ENCODE data around the gene NHSL1.

The NHSL1 gene

GRCh38 chr6:138421089-138421488, 78.2 kb downstream of the NHSL1 start:
- H2BK12ac ChIP-seq (ENCODE audit: low read length) = no peak overlapping the region
- H2AK5ac ChIP-seq (ENCODE audit: low read depth, low read length) = no peak overlapping the region
- H3K14ac ChIP-seq (ENCODE audit: low read length) = no peak overlapping the region
- H2BK120ac ChIP-seq (ENCODE audit: low read depth, low read length) = no peak overlapping the region
- H3K4me2 ChIP-seq (ENCODE audit: insufficient read depth, low read length, poor library complexity, severe bottlenecking) = no peak overlapping the region
- H3K36me3 ChIP-seq (replicated peaks in 1 of 2; ENCODE audit: control insufficient read depth in 2 of 2, insufficient read depth in 2 of 2, low read length in 2 of 2) = peaks cover 15 to 70% of the 10 kb centered on the region in 2 donors
- WGBS, 2 donors (ENCODE audit: extremely low coverage in 2 of 2, insufficient read length in 2 of 2, insufficient replicate concordance in 1 of 2) = no CpG with 5 or more reads among the region's 6 CpGs
- no peak overlapping the region for H4K91ac ChIP-seq (ENCODE audit: low read depth, low read length, poor library complexity)
- H2AFZ ChIP-seq (ENCODE audit: low read length) = no peak overlapping the region
- H2BK5ac ChIP-seq (ENCODE audit: low read length) = no peak overlapping the region
- peaks cover 0 to 5% of the 10 kb centered on the region in 2 donors for H3K9me3 ChIP-seq (replicated peaks in 1 of 2; ENCODE audit: control insufficient read depth in 2 of 2, insufficient read depth in 1 of 2, low read depth in 1 of 2, low read length in 2 of 2)
- H3K27ac ChIP-seq (replicated peaks; ENCODE audit: low read length) = no peak overlapping the region
- H3K9ac ChIP-seq (ENCODE audit: low read depth, low read length, poor library complexity) = no peak overlapping the region
- H3K4me3 ChIP-seq (ENCODE audit: low read length in 2 of 2) = no peak overlapping the region
- H3K18ac ChIP-seq (ENCODE audit: low read length) = no peak overlapping the region
- H2BK15ac ChIP-seq (ENCODE audit: low read length) = no peak overlapping the region
- no peak overlapping the region for H3K23ac ChIP-seq (ENCODE audit: low read depth, low read length, poor library complexity)
- no peak overlapping the region for H3K4ac ChIP-seq (ENCODE audit: low read length)
- H4K8ac ChIP-seq (ENCODE audit: low read depth, low read length) = no peak overlapping the region
- H3K27me3 ChIP-seq (ENCODE audit: control insufficient read depth in 3 of 3, insufficient read depth in 3 of 3, low read depth in 1 of 3, low read length in 3 of 3) = no peaks in the 10 kb centered on the region
- H3K79me1 ChIP-seq (ENCODE audit: low read depth, low read length) = no peaks in the 10 kb centered on the region
- no peak for DNase-seq (ENCODE audit: low spot score)
- H3K4me1 ChIP-seq (ENCODE audit: control insufficient read depth in 2 of 2, insufficient read depth in 1 of 2, low read depth in 1 of 2, low read length in 2 of 2) = peaks cover 0 to 6% of the 10 kb centered on the region in 2 donors

DNA sequence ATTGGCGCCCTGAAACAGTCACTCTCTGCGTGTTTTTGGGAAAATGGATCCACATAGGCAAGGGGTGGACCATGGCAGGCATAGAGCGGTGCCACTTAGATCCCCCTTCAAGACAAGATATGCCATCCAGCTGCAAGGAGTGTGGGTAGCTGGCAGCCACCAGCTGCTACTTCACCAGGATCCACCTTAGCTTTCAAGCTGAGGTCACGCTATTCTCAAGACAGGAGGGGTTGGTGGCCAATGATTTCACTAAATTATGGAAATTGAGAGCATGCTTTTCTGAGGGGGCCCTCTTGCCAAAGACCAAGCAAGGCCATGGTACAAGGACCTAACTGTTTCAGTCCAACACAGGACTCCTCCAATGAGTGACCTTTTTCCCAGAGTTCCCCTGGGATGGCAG, 78.9 kb downstream of the NHSL1 start:
- no peak overlapping the region for H3K18ac ChIP-seq (ENCODE audit: low read length)
- no peak for DNase-seq (ENCODE audit: low spot score)
- no peaks in the 10 kb centered on the region for H3K79me1 ChIP-seq (ENCODE audit: low read depth, low read length)
- no peak overlapping the region for H3K4me2 ChIP-seq (ENCODE audit: insufficient read depth, low read length, poor library complexity, severe bottlenecking)
- no CpG with 5 or more reads among the region's 4 CpGs for WGBS, 2 donors (ENCODE audit: extremely low coverage in 2 of 2, insufficient read length in 2 of 2, insufficient replicate concordance in 1 of 2)
- no peak overlapping the region for H3K9ac ChIP-seq (ENCODE audit: low read depth, low read length, poor library complexity)
- H2AK5ac ChIP-seq (ENCODE audit: low read depth, low read length) = no peak overlapping the region
- H3K36me3 ChIP-seq (replicated peaks in 1 of 2; ENCODE audit: control insufficient read depth in 2 of 2, insufficient read depth in 2 of 2, low read length in 2 of 2) = peaks cover 15 to 63% of the 10 kb centered on the region in 2 donors
- H3K4me3 ChIP-seq (ENCODE audit: low read length in 2 of 2) = no peak overlapping the region
- H3K27me3 ChIP-seq (ENCODE audit: control insufficient read depth in 3 of 3, insufficient read depth in 3 of 3, low read depth in 1 of 3, low read length in 3 of 3) = no peaks in the 10 kb centered on the region
- H3K14ac ChIP-seq (ENCODE audit: low read length) = no peak overlapping the region
- no peak overlapping the region for H3K27ac ChIP-seq (replicated peaks; ENCODE audit: low read length)
- no peak overlapping the region for H2BK15ac ChIP-seq (ENCODE audit: low read length)
- no peak overlapping the region for H3K4ac ChIP-seq (ENCODE audit: low read length)
- peaks cover 0 to 6% of the 10 kb centered on the region in 2 donors for H3K4me1 ChIP-seq (ENCODE audit: control insufficient read depth in 2 of 2, insufficient read depth in 1 of 2, low read depth in 1 of 2, low read length in 2 of 2)
- H3K23ac ChIP-seq (ENCODE audit: low read depth, low read length, poor library complexity) = no peak overlapping the region
- H2BK12ac ChIP-seq (ENCODE audit: low read length) = no peak overlapping the region
- no peak overlapping the region for H4K91ac ChIP-seq (ENCODE audit: low read depth, low read length, poor library complexity)
- H2BK120ac ChIP-seq (ENCODE audit: low read depth, low read length) = no peak overlapping the region
- peaks cover 0 to 5% of the 10 kb centered on the region in 2 donors for H3K9me3 ChIP-seq (replicated peaks in 1 of 2; ENCODE audit: control insufficient read depth in 2 of 2, insufficient read depth in 1 of 2, low read depth in 1 of 2, low read length in 2 of 2)
- no peak overlapping the region for H2AFZ ChIP-seq (ENCODE audit: low read length)
- no peak overlapping the region for H4K8ac ChIP-seq (ENCODE audit: low read depth, low read length)
- H2BK5ac ChIP-seq (ENCODE audit: low read length) = no peak overlapping the region

DNA sequence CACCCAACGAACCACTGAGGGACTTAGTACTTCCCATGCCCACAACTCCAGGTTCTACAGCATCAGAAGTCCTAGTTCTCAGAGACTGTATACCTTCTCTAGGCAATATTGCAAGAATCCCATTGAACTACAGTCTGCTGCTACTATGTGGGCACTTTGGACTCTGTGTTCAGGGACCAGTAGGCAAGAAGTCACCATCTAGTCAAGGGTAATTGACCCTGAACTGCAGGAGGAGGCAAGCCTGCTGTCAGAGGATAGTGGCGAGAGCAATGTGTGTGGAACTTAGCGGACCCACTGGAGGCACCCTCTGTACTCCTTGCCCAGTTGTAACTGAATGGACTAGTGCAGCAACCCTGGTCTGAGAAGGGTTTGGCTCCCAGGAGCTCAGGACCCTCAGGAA, 79.5 kb downstream of the NHSL1 start:
- Histone ChIP-seq H2BK120ac (ENCODE audit: low read depth, low read length) (no peak overlapping the region), H3K14ac (ENCODE audit: low read length) (no peak overlapping the region), H2AK5ac (ENCODE audit: low read depth, low read length) (no peak overlapping the region), H3K4me2 (ENCODE audit: insufficient read depth, low read length, poor library complexity, severe bottlenecking) (no peak overlapping the region), H2AFZ (ENCODE audit: low read length) (no peak overlapping the region), H4K91ac (ENCODE audit: low read depth, low read length, poor library complexity) (no peak overlapping the region), H3K27me3 (ENCODE audit: control insufficient read depth in 3 of 3, insufficient read depth in 3 of 3, low read depth in 1 of 3, low read length in 3 of 3) (no peaks in the 10 kb centered on the region), H3K79me1 (ENCODE audit: low read depth, low read length) (no peaks in the 10 kb centered on the region), H3K36me3 (replicated peaks in 1 of 2; ENCODE audit: control insufficient read depth in 2 of 2, insufficient read depth in 2 of 2, low read length in 2 of 2) (peaks cover 17 to 58% of the 10 kb centered on the region in 2 donors), H3K27ac (replicated peaks; ENCODE audit: low read length) (no peak overlapping the region), H3K4ac (ENCODE audit: low read length) (no peak overlapping the region), H3K4me1 (ENCODE audit: control insufficient read depth in 2 of 2, insufficient read depth in 1 of 2, low read depth in 1 of 2, low read length in 2 of 2) (peaks cover 0 to 6% of the 10 kb centered on the region in 2 donors), H2BK5ac (ENCODE audit: low read length) (no peak overlapping the region), H3K4me3 (ENCODE audit: low read length in 2 of 2) (no peak overlapping the region), H4K8ac (ENCODE audit: low read depth, low read length) (no peak overlapping the region), H2BK12ac (ENCODE audit: low read length) (no peak overlapping the region), H2BK15ac (ENCODE audit: low read length) (no peak overlapping the region), H3K9me3 (replicated peaks in 1 of 2; ENCODE audit: control insufficient read depth in 2 of 2, insufficient read depth in 1 of 2, low read depth in 1 of 2, low read length in 2 of 2) (peaks cover 0 to 5% of the 10 kb centered on the region in 2 donors), H3K9ac (ENCODE audit: low read depth, low read length, poor library complexity) (no peak overlapping the region), H3K18ac (ENCODE audit: low read length) (no peak overlapping the region), H3K23ac (ENCODE audit: low read depth, low read length, poor library complexity) (no peak overlapping the region)
- no CpG with 5 or more reads among the region's 3 CpGs for WGBS, 2 donors (ENCODE audit: extremely low coverage in 2 of 2, insufficient read length in 2 of 2, insufficient replicate concordance in 1 of 2)
- no peak for DNase-seq (ENCODE audit: low spot score)

DNA sequence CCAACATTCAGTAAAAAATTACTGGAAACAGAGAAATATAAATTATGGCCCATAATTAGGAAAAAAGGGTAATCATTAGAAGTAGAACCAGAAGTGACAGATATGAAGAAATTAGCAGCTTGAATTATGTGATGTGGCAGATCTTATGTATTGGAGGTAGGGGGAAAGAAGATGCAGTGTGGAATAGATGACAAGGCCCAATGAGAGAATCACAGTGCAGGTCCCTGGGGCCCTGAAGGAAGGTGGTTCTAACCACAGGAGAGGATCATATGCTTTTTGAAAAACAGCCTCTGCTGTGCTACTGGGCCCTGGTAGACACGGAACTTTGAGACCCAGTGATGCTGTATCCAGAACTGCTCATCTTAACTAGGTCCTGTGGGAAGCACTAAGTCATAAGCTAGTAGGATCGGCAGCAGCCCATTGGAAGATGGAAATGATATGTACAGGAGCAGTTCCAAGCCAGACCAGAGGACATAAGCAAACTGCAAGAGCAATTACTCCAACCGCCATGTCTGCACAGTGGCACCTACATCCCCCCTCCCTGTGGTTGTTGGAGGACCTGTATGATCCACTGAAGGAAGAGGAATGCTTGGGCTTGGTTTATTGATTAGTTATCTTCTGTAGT, 81.1 kb downstream of the NHSL1 start:
- no peak overlapping the region for H3K4ac ChIP-seq (ENCODE audit: low read length)
- H3K9ac ChIP-seq (ENCODE audit: low read depth, low read length, poor library complexity) = no peak overlapping the region
- no peak overlapping the region for H3K4me2 ChIP-seq (ENCODE audit: insufficient read depth, low read length, poor library complexity, severe bottlenecking)
- H4K91ac ChIP-seq (ENCODE audit: low read depth, low read length, poor library complexity) = no peak overlapping the region
- H3K4me1 ChIP-seq (ENCODE audit: control insufficient read depth in 2 of 2, insufficient read depth in 1 of 2, low read depth in 1 of 2, low read length in 2 of 2) = peaks cover 0 to 8% of the 10 kb centered on the region in 2 donors
- WGBS, 2 donors (ENCODE audit: extremely low coverage in 2 of 2, insufficient read length in 2 of 2, insufficient replicate concordance in 1 of 2) = no CpG with 5 or more reads among the region's 3 CpGs
- H3K27me3 ChIP-seq (ENCODE audit: control insufficient read depth in 3 of 3, insufficient read depth in 3 of 3, low read depth in 1 of 3, low read length in 3 of 3) = no peaks in the 10 kb centered on the region
- no peak overlapping the region for H3K14ac ChIP-seq (ENCODE audit: low read length)
- no peak overlapping the region for H4K8ac ChIP-seq (ENCODE audit: low read depth, low read length)
- H3K27ac ChIP-seq (replicated peaks; ENCODE audit: low read length) = no peak overlapping the region
- peaks cover 0 to 5% of the 10 kb centered on the region in 2 donors for H3K9me3 ChIP-seq (replicated peaks in 1 of 2; ENCODE audit: control insufficient read depth in 2 of 2, insufficient read depth in 1 of 2, low read depth in 1 of 2, low read length in 2 of 2)
- no peak overlapping the region for H2BK5ac ChIP-seq (ENCODE audit: low read length)
- no peak overlapping the region for H2BK15ac ChIP-seq (ENCODE audit: low read length)
- no peak overlapping the region for H2AFZ ChIP-seq (ENCODE audit: low read length)
- no peak overlapping the region for H2BK12ac ChIP-seq (ENCODE audit: low read length)
- H2BK120ac ChIP-seq (ENCODE audit: low read depth, low read length) = no peak overlapping the region
- no peak for DNase-seq (ENCODE audit: low spot score)
- H3K79me1 ChIP-seq (ENCODE audit: low read depth, low read length) = no peaks in the 10 kb centered on the region
- no peak overlapping the region for H2AK5ac ChIP-seq (ENCODE audit: low read depth, low read length)
- peak overlapping the region in 1 of 2 donors; percentile 32 for H3K4me3 ChIP-seq (ENCODE audit: low read length in 2 of 2)
- H3K18ac ChIP-seq (ENCODE audit: low read length) = no peak overlapping the region
- peaks cover 15 to 55% of the 10 kb centered on the region in 2 donors for H3K36me3 ChIP-seq (replicated peaks in 1 of 2; ENCODE audit: control insufficient read depth in 2 of 2, insufficient read depth in 2 of 2, low read length in 2 of 2)
- H3K23ac ChIP-seq (ENCODE audit: low read depth, low read length, poor library complexity) = no peak overlapping the region
